Measurements from ENCODE around the gene MUCL3. TPM values are rescaled to one million over a fixed set of nuclear protein-coding genes. Genes with fewer than 3 reads are reported as not detected.

MUCL3 gene
- total and polyA plus RNA-seq, 2 donors (not counting 1 experiment from before 2014, with no cell fraction given), result not detected

DNA sequence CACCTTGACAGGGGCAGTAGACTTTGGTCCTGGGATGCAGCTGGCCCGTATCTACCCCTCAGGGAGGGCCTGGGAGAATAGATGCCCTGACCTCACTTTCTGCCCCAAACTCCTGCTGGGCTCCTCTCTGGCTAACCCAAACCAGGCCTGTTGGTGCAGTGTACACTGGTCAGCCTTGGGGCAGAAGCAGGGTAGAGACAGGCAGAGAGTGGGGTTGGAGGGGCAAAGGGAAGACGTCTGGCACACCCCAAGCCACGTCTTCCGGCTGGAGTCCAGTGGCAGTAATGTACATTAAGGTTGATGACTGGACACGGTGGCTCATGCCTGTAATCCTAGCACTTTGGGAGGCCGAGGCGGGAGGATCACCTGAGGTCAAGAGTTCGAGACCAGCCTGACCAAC is 47.1 kb upstream of the MUCL3 start:
- intact Hi-C loops (cut with micrococcal nuclease), result no loop called here
- Histone ChIP-seq H2AFZ (ENCODE audit: insufficient read depth, low read depth, low read length, poor library complexity, severe bottlenecking) (no peak overlapping the region), H3K9ac (ENCODE audit: low read length) (no peak overlapping the region), H3K27me3 (replicated peaks in 1 of 4; ENCODE audit: control extremely low read depth in 1 of 4, control insufficient read depth in 3 of 4, insufficient read depth in 4 of 4, low read length in 3 of 4) (no peaks in the 10 kb centered on the region), H3K36me3 (replicated peaks in 1 of 2; ENCODE audit: control extremely low read depth in 1 of 2, control insufficient read depth in 1 of 2, extremely low read depth in 1 of 2, insufficient read depth in 2 of 2, low read length in 1 of 2) (peaks cover 0 to 77% of the 10 kb centered on the region in 2 experiments), H3K27ac (ENCODE audit: low read length in 2 of 2) (no peak overlapping the region), H3K9me3 (ENCODE audit: control extremely low read depth in 1 of 3, control insufficient read depth in 2 of 3, insufficient read depth in 1 of 3, low read length in 2 of 3) (no peaks in the 10 kb centered on the region), H3K4me3 (ENCODE audit: control extremely low read depth in 1 of 5, extremely low read depth in 1 of 5, insufficient read depth in 1 of 5, low read depth in 2 of 5, low read length in 4 of 5) (no peak overlapping the region), H3K79me2 (ENCODE audit: control insufficient read depth, insufficient read depth, low read length) (peaks cover 35% of the 10 kb centered on the region), H3K4me2 (replicated peaks; ENCODE audit: low read depth, low read length, poor library complexity, severe bottlenecking) (no peak overlapping the region), H4K20me1 (ENCODE audit: control insufficient read depth, insufficient read depth, low read length, poor library complexity, severe bottlenecking) (peaks cover 51% of the 10 kb centered on the region), H3K4me1 (ENCODE audit: control insufficient read depth in 2 of 2, insufficient read depth in 2 of 2, low read length in 2 of 2) (no peaks in the 10 kb centered on the region)
- Mint-ChIP-seq H3K27me3 (no peaks in the 10 kb centered on the region), H3K4me1 (no peaks in the 10 kb centered on the region), H3K4me3 (no peak overlapping the region), H3K9me3 (ENCODE audit: insufficient read depth) (no peaks in the 10 kb centered on the region), H3K27ac (no peak overlapping the region)
- ChIA-PET POLR2A (no interaction called here), CTCF (no interaction called here)
- TF ChIP-seq, protein P1, sequence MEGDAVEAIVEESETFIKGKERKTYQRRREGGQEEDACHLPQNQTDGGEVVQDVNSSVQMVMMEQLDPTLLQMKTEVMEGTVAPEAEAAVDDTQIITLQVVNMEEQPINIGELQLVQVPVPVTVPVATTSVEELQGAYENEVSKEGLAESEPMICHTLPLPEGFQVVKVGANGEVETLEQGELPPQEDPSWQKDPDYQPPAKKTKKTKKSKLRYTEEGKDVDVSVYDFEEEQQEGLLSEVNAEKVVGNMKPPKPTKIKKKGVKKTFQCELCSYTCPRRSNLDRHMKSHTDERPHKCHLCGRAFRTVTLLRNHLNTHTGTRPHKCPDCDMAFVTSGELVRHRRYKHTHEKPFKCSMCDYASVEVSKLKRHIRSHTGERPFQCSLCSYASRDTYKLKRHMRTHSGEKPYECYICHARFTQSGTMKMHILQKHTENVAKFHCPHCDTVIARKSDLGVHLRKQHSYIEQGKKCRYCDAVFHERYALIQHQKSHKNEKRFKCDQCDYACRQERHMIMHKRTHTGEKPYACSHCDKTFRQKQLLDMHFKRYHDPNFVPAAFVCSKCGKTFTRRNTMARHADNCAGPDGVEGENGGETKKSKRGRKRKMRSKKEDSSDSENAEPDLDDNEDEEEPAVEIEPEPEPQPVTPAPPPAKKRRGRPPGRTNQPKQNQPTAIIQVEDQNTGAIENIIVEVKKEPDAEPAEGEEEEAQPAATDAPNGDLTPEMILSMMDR (IDR thresholded peaks at IDR 0.05), result no peak
- TF ChIP-seq EZH2 (IDR thresholded peaks at IDR 0.05; ENCODE audit: borderline replicate concordance, insufficient read depth, low read depth, low read length, poor library complexity, severe bottlenecking), result no peak
- WGBS (ENCODE audit: insufficient coverage), result 95% methylated on average over 7 of the region's 8 CpGs
- DNase-seq, result no peak
- ATAC-seq (ENCODE audit: low read depth), result no peak

DNA sequence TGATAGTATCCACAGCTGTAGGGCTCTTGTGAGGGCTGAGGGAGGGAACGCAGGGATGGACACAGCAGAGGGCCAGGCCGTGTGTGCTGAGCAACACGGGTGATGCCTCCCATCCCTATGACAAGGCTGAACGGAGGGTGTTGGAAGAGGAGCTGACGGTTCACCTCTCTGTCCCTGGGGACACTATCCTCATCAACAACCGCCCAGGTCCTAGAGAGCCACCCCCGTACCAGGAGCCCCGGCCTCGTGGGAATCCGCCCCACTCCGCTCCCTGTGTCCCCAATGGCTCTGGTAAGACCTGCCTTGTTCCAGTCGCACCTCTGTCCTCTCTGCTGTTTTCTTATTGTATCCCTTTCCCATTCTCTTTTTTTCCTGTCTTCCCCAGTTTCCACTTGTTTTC is 46.4 kb upstream of the MUCL3 start:
- DNase-seq, result no peak
- H4K20me1 ChIP-seq (ENCODE audit: control insufficient read depth, insufficient read depth, low read length, poor library complexity, severe bottlenecking), result peaks cover 44% of the 10 kb centered on the region
- H3K4me1 ChIP-seq (ENCODE audit: control insufficient read depth in 2 of 2, insufficient read depth in 2 of 2, low read length in 2 of 2), result no peaks in the 10 kb centered on the region
- H3K9ac ChIP-seq (ENCODE audit: low read length), result no peak overlapping the region
- Mint-ChIP-seq H3K27me3 (no peaks in the 10 kb centered on the region), H3K4me3 (no peak overlapping the region), H3K27ac (no peak overlapping the region), H3K9me3 (ENCODE audit: insufficient read depth) (no peaks in the 10 kb centered on the region), H3K4me1 (no peaks in the 10 kb centered on the region)
- intact Hi-C loops (cut with micrococcal nuclease), result no loop called here
- no peak overlapping the region for H2AFZ ChIP-seq (ENCODE audit: insufficient read depth, low read depth, low read length, poor library complexity, severe bottlenecking)
- no peak overlapping the region for H3K4me2 ChIP-seq (replicated peaks; ENCODE audit: low read depth, low read length, poor library complexity, severe bottlenecking)
- peaks cover 0 to 77% of the 10 kb centered on the region in 2 experiments for H3K36me3 ChIP-seq (replicated peaks in 1 of 2; ENCODE audit: control extremely low read depth in 1 of 2, control insufficient read depth in 1 of 2, extremely low read depth in 1 of 2, insufficient read depth in 2 of 2, low read length in 1 of 2)
- peaks cover 28% of the 10 kb centered on the region for H3K79me2 ChIP-seq (ENCODE audit: control insufficient read depth, insufficient read depth, low read length)
- TF ChIP-seq, protein P1 (IDR thresholded peaks at IDR 0.05), result no peak
- TF ChIP-seq EZH2 (IDR thresholded peaks at IDR 0.05; ENCODE audit: borderline replicate concordance, insufficient read depth, low read depth, low read length, poor library complexity, severe bottlenecking), result no peak
- H3K9me3 ChIP-seq (ENCODE audit: control extremely low read depth in 1 of 3, control insufficient read depth in 2 of 3, insufficient read depth in 1 of 3, low read length in 2 of 3), result no peaks in the 10 kb centered on the region
- no peak for ATAC-seq (ENCODE audit: low read depth)
- 88% methylated on average over 11 of the region's 12 CpGs for WGBS (ENCODE audit: insufficient coverage)
- ChIA-PET POLR2A (no interaction called here), CTCF (no interaction called here)
- H3K4me3 ChIP-seq (ENCODE audit: control extremely low read depth in 1 of 5, extremely low read depth in 1 of 5, insufficient read depth in 1 of 5, low read depth in 2 of 5, low read length in 4 of 5), result no peak overlapping the region
- no peaks in the 10 kb centered on the region for H3K27me3 ChIP-seq (replicated peaks in 1 of 4; ENCODE audit: control extremely low read depth in 1 of 4, control insufficient read depth in 3 of 4, insufficient read depth in 4 of 4, low read length in 3 of 4)
- no peak overlapping the region for H3K27ac ChIP-seq (ENCODE audit: low read length in 2 of 2)
